GM19372 (cell line): ENCODE results near the gene REV3L.
"Not testable (repeated sequence)": the region's sequence is repeated elsewhere in the genome, so short reads cannot be mapped to it uniquely, and the experiment has no call there.

Experiments used
- ATAC-seq: cut with Tn5 transposase; IDR thresholded peaks from one replicate; pipeline ENCODE4 v1.9.1; 2021; ENCODE audit warnings: mild to moderate bottlenecking, low read depth, moderate library complexity; ENCODE audit not compliant: unreplicated experiment

REV3L gene

GRCh38 chr6:111267764-111268333 lies 215.2 kb downstream of the REV3L start:
- no peak for ATAC-seq

GRCh38 chr6:111266276-111266675 lies 216.7 kb downstream of the REV3L start:
- no peak for ATAC-seq

- no peak for ATAC-seq
These were observed 217.2 kb downstream of the REV3L start for GRCh38 chr6:111265842-111266241.

- ATAC-seq = no peak
These were observed 219.2 kb downstream of the REV3L start for GRCh38 chr6:111263837-111264236.

- ATAC-seq = no peak
These were observed 222.3 kb downstream of the REV3L start for GRCh38 chr6:111260570-111261298.

- peak; percentile 99 for ATAC-seq
These were observed 223.8 kb downstream of the REV3L start for GRCh38 chr6:111259089-111259831.

- ATAC-seq = no peak
These were observed 224.4 kb downstream of the REV3L start for GRCh38 chr6:111258615-111259088.

GRCh38 chr6:111258010-111258409 lies 225.0 kb downstream of the REV3L start:
- no peak for ATAC-seq

GRCh38 chr6:111256646-111257045 lies 226.4 kb downstream of the REV3L start:
- no peak for ATAC-seq

GRCh38 chr6:111255838-111256237 lies 227.2 kb downstream of the REV3L start:
- ATAC-seq = not testable (repeated sequence)

- no peak for ATAC-seq
These were observed 228.2 kb downstream of the REV3L start for GRCh38 chr6:111254779-111255166.

GRCh38 chr6:111254004-111254778 lies 228.8 kb downstream of the REV3L start:
- ATAC-seq = no peak

- ATAC-seq = no peak
These were observed 230.3 kb downstream of the REV3L start for GRCh38 chr6:111252726-111253125.

- ATAC-seq = no peak
These were observed 232.1 kb downstream of the REV3L start for GRCh38 chr6:111250791-111251354.
